ENCODE results near the gene ARPC5L. TPM values are rescaled to one million over a fixed set of nuclear protein-coding genes. Genes with fewer than 3 reads are reported as not detected.

ARPC5L gene
- 12.8 and 15.2 TPM in 2 replicates for total RNA-seq

GRCh38 chr9:124861342-124862229 lies at the start of gene ARPC5L, which contains the start of gene RPL35:
Gene ARPC5L, plus strand, starts transcription at chr9:124862130. Its CDS starts 7,161 bp downstream, at chr9:124869291.
Gene RPL35, minus strand, starts transcription at chr9:124861957. Its CDS starts 45 bp downstream, at chr9:124861912.

GRCh38 chr9:124852829-124853531 lies 8.9 kb upstream of the ARPC5L start, which contains the start of gene WDR38:
Gene WDR38, plus strand, starts transcription at chr9:124853460. Its CDS starts 72 bp downstream, at chr9:124853532.

Small RNA genes within 50 kb of the gene (small RNA-seq; reads per million reads assigned to genes)
- gene RNU4-82P: not detected

Other genes with a start within 250 kb of the ARPC5L start
- gene NR6A1, start 90.8 kb upstream of the ARPC5L start, total RNA-seq: 0.26 and 0.76 TPM in 2 replicates
- gene OLFML2A, start 85.0 kb upstream of the ARPC5L start, total RNA-seq: 0.39 and 3.2 TPM in 2 replicates
- not detected in 2 replicates for gene WDR38, start 8.7 kb upstream of the ARPC5L start, total RNA-seq
- 1,442 and 1,760 TPM in 2 replicates for gene RPL35, start 173 bp upstream of the ARPC5L start, total RNA-seq
- gene GOLGA1, start 79.0 kb downstream of the ARPC5L start, total RNA-seq: 14.0 and 14.7 TPM in 2 replicates